HUDEP-2 (cell line): ENCODE data around the gene FAU.
"Not testable (repeated sequence)": the region's sequence is repeated elsewhere in the genome, so short reads cannot be mapped to it uniquely, and the experiment has no call there.

ENCODE experiments used
- DNase-seq, 76 experiments: peaks; one replicate each; lab custom pipeline; 2025; ENCODE audit not compliant: unreplicated experiment in 76 of 76; lab: John Stamatoyannopoulos, UW

FAU gene

GRCh38 chr11:65121865-65122696, at the start of gene FAU, which contains the start of gene MRPL49:
Gene FAU, minus strand, starts transcription at chr11:65122134. Its CDS starts 321 bp downstream, at chr11:65121813.
Gene MRPL49, plus strand, starts transcription at chr11:65122321. Its CDS starts 26 bp downstream, at chr11:65122347.
- DNase-seq: peak in 75 of 76 experiments; percentile 52 to 99 (median 96)

- peak in 5 of 76 experiments; percentile 15 to 31 (median 21) for DNase-seq
Measured at GRCh38 chr11:65170058-65170534, 48.2 kb upstream of the FAU start, which contains the start of gene SPDYC. Gene SPDYC, plus strand, starts transcription at chr11:65170233. Its CDS starts 1,125 bp downstream, at chr11:65171358.

GRCh38 chr11:65169164-65169641, 47.3 kb upstream of the FAU start:
- DNase-seq: peak in 71 of 76 experiments; percentile 29 to 86 (median 64)

GRCh38 chr11:65167656-65168055, 45.7 kb upstream of the FAU start:
- DNase-seq: peak in 14 of 76 experiments; percentile 7 to 28 (median 18)

GRCh38 chr11:65166893-65167292, 45.0 kb upstream of the FAU start:
- no peak for DNase-seq

- no peak for DNase-seq
Measured at GRCh38 chr11:65165410-65166317, 43.7 kb upstream of the FAU start.

GRCh38 chr11:65163684-65164083, 41.8 kb upstream of the FAU start:
- no peak for DNase-seq

GRCh38 chr11:65160643-65161042, 38.7 kb upstream of the FAU start:
- no peak for DNase-seq

- no peak for DNase-seq
Measured at GRCh38 chr11:65159012-65159411, 37.1 kb upstream of the FAU start.

GRCh38 chr11:65157336-65157735, 35.4 kb upstream of the FAU start:
- DNase-seq: no peak

GRCh38 chr11:65156926-65157325, 35.0 kb upstream of the FAU start:
- no peak for DNase-seq

- DNase-seq: no peak
Measured at GRCh38 chr11:65156256-65156655, 34.3 kb upstream of the FAU start.

- DNase-seq: no peak
Measured at GRCh38 chr11:65152122-65152521, 30.2 kb upstream of the FAU start.

- no peak for DNase-seq
Measured at GRCh38 chr11:65151331-65151899, 29.5 kb upstream of the FAU start.

GRCh38 chr11:65150509-65151299, 28.8 kb upstream of the FAU start:
- peak in 74 of 76 experiments; percentile 36 to 93 (median 85) for DNase-seq

GRCh38 chr11:65150131-65150508, 28.2 kb upstream of the FAU start:
- DNase-seq: not testable (repeated sequence)

GRCh38 chr11:65148657-65149056, 26.7 kb upstream of the FAU start:
- no peak for DNase-seq

GRCh38 chr11:65147352-65148075, 25.6 kb upstream of the FAU start:
- no peak for DNase-seq

GRCh38 chr11:65141896-65142494, 20.1 kb upstream of the FAU start:
- no peak for DNase-seq
